Neutrophil (primary cell): ENCODE results near the gene EVL.

Experiments
- H3K27ac ChIP-seq: fragments of 200-600 bp; sonication (generic); 2 replicates; pipeline ENCODE4 v1.5.1; 2016; ENCODE audit warnings: mild to moderate bottlenecking, moderate library complexity
- H3K27me3 ChIP-seq: fragments of 200-600 bp; sonication (generic); 2 replicates; pipeline ENCODE4 v1.6.0; 2016; ENCODE audit warnings: mild to moderate bottlenecking
- H3K36me3 ChIP-seq: fragments of 200-600 bp; sonication (generic); 2 replicates; pipeline ENCODE4 v1.5.1; 2017
- H3K4me1 ChIP-seq, 2 experiments: fragments of 200-600 bp in 1 of 2; sonication (generic) in 1 of 2; 1 replicate in 1 of 2; 2 replicates in 1 of 2; pipeline versions ENCODE4 v1.5.1 to v1.6.1; 2013 to 2016; ENCODE audit warnings: low read depth in 1 of 2, low read length in 1 of 2, mild to moderate bottlenecking in 1 of 2, moderate library complexity in 1 of 2; ENCODE audit not compliant: control insufficient read depth in 1 of 2, insufficient read depth in 1 of 2
- H3K4me3 ChIP-seq, 2 experiments: fragments of 200-600 bp in 1 of 2; sonication (generic) in 1 of 2; 1 replicate in 1 of 2; 2 replicates in 1 of 2; pipeline ENCODE4 v1.5.1; 2013 to 2016; ENCODE audit warnings: low read depth in 1 of 2, low read length in 1 of 2, mild to moderate bottlenecking in 1 of 2, moderate library complexity in 1 of 2
- H3K9me3 ChIP-seq: fragments of 200-600 bp; sonication (generic); 2 replicates; pipeline ENCODE4 v1.5.1; 2016
- CTCF ChIP-seq: fragments of 200-600 bp; sonication (generic); IDR thresholded peaks from 2 replicates; pipeline ENCODE4 v1.5.1; 2016; ENCODE audit warnings: antibody characterized with exemption

Gene EVL

DNA sequence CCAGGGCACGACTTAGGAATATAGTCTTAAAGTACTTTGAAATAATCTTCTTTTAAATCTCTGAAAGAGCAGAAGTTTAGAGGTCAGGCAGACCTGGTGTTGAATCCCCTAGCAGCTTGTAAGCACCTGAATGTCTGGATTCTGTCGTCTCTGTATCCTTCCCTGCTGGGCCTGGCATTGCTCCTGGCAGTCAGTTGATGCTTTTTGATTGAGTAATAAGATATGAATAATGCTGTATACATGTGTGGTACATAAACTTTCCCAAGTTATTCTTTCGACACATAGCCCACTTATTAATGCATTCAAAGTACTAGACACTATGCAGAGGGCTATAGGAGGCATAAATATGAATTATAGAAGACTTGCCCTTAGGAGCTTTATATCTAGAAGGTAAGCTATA lies 31.4 kb downstream of the EVL start:
- Histone ChIP-seq H3K9me3 (no peaks in the 10 kb centered on the region), H3K4me3 (no peak overlapping the region), H3K36me3 (peaks cover 17% of the 10 kb centered on the region), H3K27me3 (no peaks in the 10 kb centered on the region), H3K27ac (no peak overlapping the region), H3K4me1 (no peaks in the 10 kb centered on the region)
- no peak for TF ChIP-seq CTCF

- Histone ChIP-seq H3K27ac (no peak overlapping the region), H3K36me3 (peaks cover 17% of the 10 kb centered on the region), H3K9me3 (no peaks in the 10 kb centered on the region), H3K4me1 (no peaks in the 10 kb centered on the region), H3K4me3 (no peak overlapping the region), H3K27me3 (no peaks in the 10 kb centered on the region)
- TF ChIP-seq CTCF, result no peak
Observed at GRCh38 chr14:100098171-100098570, 32.9 kb downstream of the EVL start.

- Histone ChIP-seq H3K4me3 (no peak overlapping the region), H3K9me3 (no peaks in the 10 kb centered on the region), H3K27me3 (no peaks in the 10 kb centered on the region), H3K36me3 (peaks cover 17% of the 10 kb centered on the region), H3K4me1 (peaks cover 1 to 3% of the 10 kb centered on the region in 2 experiments), H3K27ac (no peak overlapping the region)
- no peak for TF ChIP-seq CTCF
Observed at GRCh38 chr14:100100032-100100703, 34.9 kb downstream of the EVL start.

DNA sequence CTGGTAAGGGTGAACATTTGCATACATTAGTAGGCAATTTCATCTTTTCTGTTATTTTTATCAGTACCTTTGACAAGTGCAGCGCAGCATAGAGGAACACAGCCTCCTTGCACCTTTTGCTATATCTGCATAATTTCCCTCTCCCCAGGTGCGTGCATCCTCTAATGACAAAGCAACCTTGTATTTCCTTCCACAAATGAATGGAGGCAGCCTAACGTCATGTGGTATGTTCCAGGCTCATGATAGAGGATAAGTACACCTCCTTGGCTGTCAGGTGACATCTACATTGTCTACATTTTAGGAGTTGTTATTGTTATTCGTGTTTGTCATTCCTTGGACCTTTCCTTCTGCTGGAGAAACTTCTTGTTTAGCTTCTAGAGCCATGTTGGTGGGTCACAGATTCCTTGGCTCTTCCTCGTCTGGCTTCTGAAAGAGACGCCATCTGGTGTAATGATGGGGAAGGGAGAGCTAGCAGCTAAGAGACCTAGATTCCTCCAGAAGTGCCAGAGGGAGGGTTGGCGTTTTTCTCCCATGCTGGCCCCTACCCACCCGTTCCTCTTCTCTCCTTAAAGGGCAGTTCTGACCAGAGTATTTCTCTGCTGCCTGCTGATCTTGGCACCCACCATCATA lies 37.0 kb downstream of the EVL start:
- peaks cover 22 to 24% of the 10 kb centered on the region in 2 experiments for H3K4me1 ChIP-seq
- no peak overlapping the region for H3K27ac ChIP-seq
- peaks cover 16% of the 10 kb centered on the region for H3K36me3 ChIP-seq

GRCh38 chr14:100103250-100104005 lies 38.2 kb downstream of the EVL start:
- Histone ChIP-seq H3K27ac (no peak overlapping the region), H3K4me1 (peaks cover 34 to 36% of the 10 kb centered on the region in 2 experiments)

More for the DNA sequence above, 37.0 kb downstream of the EVL start:
- H3K4me3 ChIP-seq, result no peak overlapping the region
- H3K27me3 ChIP-seq, result no peaks in the 10 kb centered on the region
- no peaks in the 10 kb centered on the region for H3K9me3 ChIP-seq
- TF ChIP-seq CTCF, result no peak

More at GRCh38 chr14:100103250-100104005, 38.2 kb downstream of the EVL start:
- no peaks in the 10 kb centered on the region for H3K27me3 ChIP-seq
- no peak for TF ChIP-seq CTCF
- H3K9me3 ChIP-seq, result no peaks in the 10 kb centered on the region
- H3K36me3 ChIP-seq, result peaks cover 5% of the 10 kb centered on the region
- H3K4me3 ChIP-seq, result no peak overlapping the region
